ENCODE data around the gene ZBTB33.

Gene ZBTB33

GRCh38 chrX:120228187-120228908 is 22.3 kb upstream of the ZBTB33 start:
- H3K4me2 ChIP-seq (ENCODE audit: insufficient read depth, low read length, poor library complexity, severe bottlenecking): no peak overlapping the region
- H2AK5ac ChIP-seq (ENCODE audit: low read depth, low read length): no peak overlapping the region
- H4K91ac ChIP-seq (ENCODE audit: low read depth, low read length, poor library complexity): no peak overlapping the region
- no peak overlapping the region for H3K9ac ChIP-seq (ENCODE audit: low read depth, low read length, poor library complexity)
- H2AFZ ChIP-seq (ENCODE audit: low read length): no peak overlapping the region
- no peak overlapping the region for H3K4me3 ChIP-seq (ENCODE audit: low read length in 2 of 2)
- H3K14ac ChIP-seq (ENCODE audit: low read length): no peak overlapping the region
- no peak overlapping the region for H2BK120ac ChIP-seq (ENCODE audit: low read depth, low read length)
- no peak overlapping the region for H3K4ac ChIP-seq (ENCODE audit: low read length)
- H3K36me3 ChIP-seq (replicated peaks in 1 of 2; ENCODE audit: control insufficient read depth in 2 of 2, insufficient read depth in 2 of 2, low read length in 2 of 2): no peaks in the 10 kb centered on the region
- no peak overlapping the region for H3K23ac ChIP-seq (ENCODE audit: low read depth, low read length, poor library complexity)
- peaks cover 0 to 14% of the 10 kb centered on the region in 2 donors for H3K9me3 ChIP-seq (replicated peaks in 1 of 2; ENCODE audit: control insufficient read depth in 2 of 2, insufficient read depth in 1 of 2, low read depth in 1 of 2, low read length in 2 of 2)
- H3K27ac ChIP-seq (replicated peaks; ENCODE audit: low read length): no peak overlapping the region
- H2BK5ac ChIP-seq (ENCODE audit: low read length): no peak overlapping the region
- no peak overlapping the region for H3K18ac ChIP-seq (ENCODE audit: low read length)
- H3K79me1 ChIP-seq (ENCODE audit: low read depth, low read length): no peaks in the 10 kb centered on the region
- H2BK15ac ChIP-seq (ENCODE audit: low read length): no peak overlapping the region
- no peak for DNase-seq (ENCODE audit: low spot score)
- no peak overlapping the region for H4K8ac ChIP-seq (ENCODE audit: low read depth, low read length)
- no peak overlapping the region for H2BK12ac ChIP-seq (ENCODE audit: low read length)
- no CpG with 5 or more reads among the region's 9 CpGs for WGBS, 2 donors (ENCODE audit: extremely low coverage in 2 of 2, insufficient read length in 2 of 2, insufficient replicate concordance in 1 of 2)
- no peaks in the 10 kb centered on the region for H3K27me3 ChIP-seq (ENCODE audit: control insufficient read depth in 3 of 3, insufficient read depth in 3 of 3, low read depth in 1 of 3, low read length in 3 of 3)
- no peaks in the 10 kb centered on the region for H3K4me1 ChIP-seq (ENCODE audit: control insufficient read depth in 2 of 2, insufficient read depth in 1 of 2, low read depth in 1 of 2, low read length in 2 of 2)

- Histone ChIP-seq H3K4me3 (ENCODE audit: low read length in 2 of 2) (no peak overlapping the region), H3K36me3 (replicated peaks in 1 of 2; ENCODE audit: control insufficient read depth in 2 of 2, insufficient read depth in 2 of 2, low read length in 2 of 2) (peaks cover 0 to 3% of the 10 kb centered on the region in 2 donors), H2BK120ac (ENCODE audit: low read depth, low read length) (no peak overlapping the region), H3K9me3 (replicated peaks in 1 of 2; ENCODE audit: control insufficient read depth in 2 of 2, insufficient read depth in 1 of 2, low read depth in 1 of 2, low read length in 2 of 2) (peaks cover 0 to 14% of the 10 kb centered on the region in 2 donors), H3K23ac (ENCODE audit: low read depth, low read length, poor library complexity) (no peak overlapping the region), H2AFZ (ENCODE audit: low read length) (no peak overlapping the region), H3K9ac (ENCODE audit: low read depth, low read length, poor library complexity) (no peak overlapping the region), H3K4me1 (ENCODE audit: control insufficient read depth in 2 of 2, insufficient read depth in 1 of 2, low read depth in 1 of 2, low read length in 2 of 2) (no peaks in the 10 kb centered on the region), H3K27ac (replicated peaks; ENCODE audit: low read length) (no peak overlapping the region), H3K4ac (ENCODE audit: low read length) (no peak overlapping the region), H3K14ac (ENCODE audit: low read length) (no peak overlapping the region), H3K18ac (ENCODE audit: low read length) (no peak overlapping the region), H4K8ac (ENCODE audit: low read depth, low read length) (no peak overlapping the region), H2AK5ac (ENCODE audit: low read depth, low read length) (no peak overlapping the region), H2BK12ac (ENCODE audit: low read length) (no peak overlapping the region), H2BK5ac (ENCODE audit: low read length) (no peak overlapping the region), H2BK15ac (ENCODE audit: low read length) (no peak overlapping the region), H3K4me2 (ENCODE audit: insufficient read depth, low read length, poor library complexity, severe bottlenecking) (no peak overlapping the region), H3K27me3 (ENCODE audit: control insufficient read depth in 3 of 3, insufficient read depth in 3 of 3, low read depth in 1 of 3, low read length in 3 of 3) (no peaks in the 10 kb centered on the region), H4K91ac (ENCODE audit: low read depth, low read length, poor library complexity) (no peak overlapping the region), H3K79me1 (ENCODE audit: low read depth, low read length) (no peaks in the 10 kb centered on the region)
- no peak for DNase-seq (ENCODE audit: low spot score)
- WGBS, 2 donors (ENCODE audit: extremely low coverage in 2 of 2, insufficient read length in 2 of 2, insufficient replicate concordance in 1 of 2): no CpG with 5 or more reads among the region's 6 CpGs
Observed at GRCh38 chrX:120235284-120235683, 15.3 kb upstream of the ZBTB33 start.

GRCh38 chrX:120236687-120237479 is 13.7 kb upstream of the ZBTB33 start:
- Histone ChIP-seq H3K27me3 (ENCODE audit: control insufficient read depth in 3 of 3, insufficient read depth in 3 of 3, low read depth in 1 of 3, low read length in 3 of 3) (no peaks in the 10 kb centered on the region), H3K14ac (ENCODE audit: low read length) (no peak overlapping the region), H2BK120ac (ENCODE audit: low read depth, low read length) (no peak overlapping the region), H3K9ac (ENCODE audit: low read depth, low read length, poor library complexity) (no peak overlapping the region), H2AK5ac (ENCODE audit: low read depth, low read length) (no peak overlapping the region), H4K8ac (ENCODE audit: low read depth, low read length) (no peak overlapping the region), H3K4me1 (ENCODE audit: control insufficient read depth in 2 of 2, insufficient read depth in 1 of 2, low read depth in 1 of 2, low read length in 2 of 2) (no peaks in the 10 kb centered on the region), H3K79me1 (ENCODE audit: low read depth, low read length) (no peaks in the 10 kb centered on the region), H3K18ac (ENCODE audit: low read length) (no peak overlapping the region), H3K4ac (ENCODE audit: low read length) (no peak overlapping the region), H3K23ac (ENCODE audit: low read depth, low read length, poor library complexity) (no peak overlapping the region), H3K4me2 (ENCODE audit: insufficient read depth, low read length, poor library complexity, severe bottlenecking) (no peak overlapping the region), H4K91ac (ENCODE audit: low read depth, low read length, poor library complexity) (no peak overlapping the region), H2BK15ac (ENCODE audit: low read length) (no peak overlapping the region), H3K4me3 (ENCODE audit: low read length in 2 of 2) (no peak overlapping the region), H2BK5ac (ENCODE audit: low read length) (no peak overlapping the region), H3K27ac (replicated peaks; ENCODE audit: low read length) (no peak overlapping the region), H2BK12ac (ENCODE audit: low read length) (no peak overlapping the region), H2AFZ (ENCODE audit: low read length) (no peak overlapping the region), H3K36me3 (replicated peaks in 1 of 2; ENCODE audit: control insufficient read depth in 2 of 2, insufficient read depth in 2 of 2, low read length in 2 of 2) (peaks cover 0 to 3% of the 10 kb centered on the region in 2 donors), H3K9me3 (replicated peaks in 1 of 2; ENCODE audit: control insufficient read depth in 2 of 2, insufficient read depth in 1 of 2, low read depth in 1 of 2, low read length in 2 of 2) (peaks cover 0 to 5% of the 10 kb centered on the region in 2 donors)
- no CpG with 5 or more reads among the region's 3 CpGs for WGBS, 2 donors (ENCODE audit: extremely low coverage in 2 of 2, insufficient read length in 2 of 2, insufficient replicate concordance in 1 of 2)
- DNase-seq (ENCODE audit: low spot score): no peak

DNA sequence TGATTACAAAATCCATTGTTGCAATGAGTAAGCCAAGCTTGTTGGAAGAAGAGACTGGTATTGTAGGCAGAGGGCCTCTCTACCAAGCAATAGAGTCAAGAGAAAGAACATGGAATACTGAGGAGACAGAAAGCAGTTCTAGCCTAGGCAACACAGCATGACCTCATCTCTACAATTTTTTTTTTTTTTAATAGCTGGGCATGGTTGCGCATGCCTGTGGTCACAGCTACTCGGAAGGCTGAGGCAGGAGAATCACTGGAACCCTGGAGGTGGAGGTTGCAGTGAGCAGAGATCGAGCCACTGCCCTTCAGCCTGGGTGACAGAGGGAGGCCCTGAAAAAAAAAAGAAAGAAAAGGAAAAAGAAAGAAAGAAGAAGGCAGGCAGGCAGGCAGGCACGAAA is 11.7 kb upstream of the ZBTB33 start:
- Histone ChIP-seq H4K8ac (ENCODE audit: low read depth, low read length) (no peak overlapping the region), H3K4ac (ENCODE audit: low read length) (no peak overlapping the region), H3K14ac (ENCODE audit: low read length) (no peak overlapping the region), H3K27me3 (ENCODE audit: control insufficient read depth in 3 of 3, insufficient read depth in 3 of 3, low read depth in 1 of 3, low read length in 3 of 3) (no peaks in the 10 kb centered on the region), H2BK120ac (ENCODE audit: low read depth, low read length) (no peak overlapping the region), H3K4me1 (ENCODE audit: control insufficient read depth in 2 of 2, insufficient read depth in 1 of 2, low read depth in 1 of 2, low read length in 2 of 2) (no peaks in the 10 kb centered on the region), H2AK5ac (ENCODE audit: low read depth, low read length) (no peak overlapping the region), H3K4me2 (ENCODE audit: insufficient read depth, low read length, poor library complexity, severe bottlenecking) (no peak overlapping the region), H3K36me3 (replicated peaks in 1 of 2; ENCODE audit: control insufficient read depth in 2 of 2, insufficient read depth in 2 of 2, low read length in 2 of 2) (peaks cover 0 to 3% of the 10 kb centered on the region in 2 donors), H3K9ac (ENCODE audit: low read depth, low read length, poor library complexity) (no peak overlapping the region), H3K18ac (ENCODE audit: low read length) (no peak overlapping the region), H3K4me3 (ENCODE audit: low read length in 2 of 2) (no peak overlapping the region), H3K9me3 (replicated peaks in 1 of 2; ENCODE audit: control insufficient read depth in 2 of 2, insufficient read depth in 1 of 2, low read depth in 1 of 2, low read length in 2 of 2) (no peaks in the 10 kb centered on the region), H3K79me1 (ENCODE audit: low read depth, low read length) (no peaks in the 10 kb centered on the region), H2AFZ (ENCODE audit: low read length) (no peak overlapping the region), H3K27ac (replicated peaks; ENCODE audit: low read length) (no peak overlapping the region), H4K91ac (ENCODE audit: low read depth, low read length, poor library complexity) (no peak overlapping the region), H2BK5ac (ENCODE audit: low read length) (no peak overlapping the region), H2BK15ac (ENCODE audit: low read length) (no peak overlapping the region), H3K23ac (ENCODE audit: low read depth, low read length, poor library complexity) (no peak overlapping the region), H2BK12ac (ENCODE audit: low read length) (no peak overlapping the region)
- DNase-seq (ENCODE audit: low spot score): no peak
- WGBS, 2 donors (ENCODE audit: extremely low coverage in 2 of 2, insufficient read length in 2 of 2, insufficient replicate concordance in 1 of 2): no CpG with 5 or more reads among the region's 4 CpGs
